Stimulated activated effector memory CD8-positive, alpha-beta T cell treated with anti-CD3 and anti-CD28 coated beads, Interleukin-12 subunit alpha, Interleukin-12 subunit beta, amount 100 ng/mL, for 72 hours (primary cell): Measurements from ENCODE around the gene USP43.

Experiments used
- ATAC-seq: fragments of 150-1000 bp; cut with Tn5 transposase; 2 replicates; pipeline ENCODE4 v1.10.0; 2021
- DNase-seq, 2 donors: peaks; one replicate each; pipeline ENCODE4 v3.0.0; 2021 to 2022; ENCODE audit warnings: low spot score in 2 of 2
- H3K27ac Mint-ChIP-seq: one replicate; pipeline ENCODE4 v1.8.0; 2022; ENCODE audit warnings: mild to moderate bottlenecking, mixed read lengths
- H3K36me3 Mint-ChIP-seq: one replicate; pipeline ENCODE4 v1.8.0; 2022; ENCODE audit warnings: mild to moderate bottlenecking, mixed read lengths
- H3K4me1 Mint-ChIP-seq: one replicate; pipeline ENCODE4 v1.8.0; 2022; ENCODE audit warnings: mixed read lengths
- H3K4me3 Mint-ChIP-seq: one replicate; pipeline ENCODE4 v1.8.0; 2022; ENCODE audit warnings: mild to moderate bottlenecking, mixed read lengths
- H3K9me3 Mint-ChIP-seq: one replicate; pipeline ENCODE4 v1.8.0; 2022; ENCODE audit warnings: mixed read lengths

Gene USP43

GRCh38 chr17:9772658-9773057, 127.3 kb downstream of the USP43 start:
- no peaks in the 10 kb centered on the region for H3K9me3 Mint-ChIP-seq
- no peaks in the 10 kb centered on the region for H3K36me3 Mint-ChIP-seq
- no peak overlapping the region for H3K4me3 Mint-ChIP-seq
- DNase-seq (no peak), ATAC-seq (no peak)
- H3K27ac Mint-ChIP-seq: no peak overlapping the region
- H3K4me1 Mint-ChIP-seq: no peaks in the 10 kb centered on the region

GRCh38 chr17:9776911-9777310, 131.6 kb downstream of the USP43 start:
- Mint-ChIP-seq H3K9me3 (no peaks in the 10 kb centered on the region), H3K36me3 (no peaks in the 10 kb centered on the region), H3K4me1 (no peaks in the 10 kb centered on the region), H3K27ac (no peak overlapping the region), H3K4me3 (no peak overlapping the region)
- ATAC-seq (no peak), DNase-seq (no peak)
